Pulmonary artery endothelial cell (primary cell): ENCODE data around the gene MIEF2. TPM values are rescaled to one million over a fixed set of nuclear protein-coding genes. Genes with fewer than 3 reads are reported as not detected.
"Not testable (repeated sequence)": the region's sequence is repeated elsewhere in the genome, so short reads cannot be mapped to it uniquely, and the experiment has no call there.

ENCODE experiments used
- DNase-seq: peaks from one replicate; pipeline ENCODE4 v3.0.0-alpha.2; 2011; ENCODE audit warnings: low read depth, low spot score
- total RNA-seq: library from RNA; depleted of rRNA; stranded (reverse); fragments of >200 nt; gene quantifications from 2 replicates; pipeline ENCODE4 v1.2.3, GENCODE V29; 2014

The MIEF2 gene
- total RNA-seq, 1 donor from 2014 or later = 10.6 TPM

DNA sequence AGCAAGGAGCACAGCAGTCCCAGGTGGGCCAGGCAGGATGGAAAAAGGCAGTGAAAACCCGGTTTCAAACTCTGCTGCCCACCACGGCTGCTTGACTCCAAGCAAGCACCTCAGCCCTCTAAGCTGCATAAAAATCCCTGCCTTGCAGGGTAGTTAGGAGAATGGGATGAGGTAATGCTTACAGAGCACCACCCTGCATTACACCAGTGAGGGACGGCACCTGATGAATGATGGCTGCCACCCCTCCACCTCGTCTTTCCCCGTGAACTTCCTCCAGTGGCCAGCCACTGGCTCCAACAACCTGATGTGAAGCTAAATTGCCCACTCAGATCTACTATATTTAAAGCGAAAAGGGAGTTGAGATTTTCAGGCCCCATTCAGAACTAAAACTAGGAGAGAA lies 21.3 kb downstream of the MIEF2 start:
- no peak for DNase-seq

- no peak for DNase-seq
These were observed 24.8 kb downstream of the MIEF2 start for GRCh38 chr17:18285296-18285695.

GRCh38 chr17:18291718-18292540 lies 31.5 kb downstream of the MIEF2 start:
- no peak for DNase-seq

GRCh38 chr17:18298061-18298460 lies 37.6 kb downstream of the MIEF2 start:
- not testable (repeated sequence) for DNase-seq

DNA sequence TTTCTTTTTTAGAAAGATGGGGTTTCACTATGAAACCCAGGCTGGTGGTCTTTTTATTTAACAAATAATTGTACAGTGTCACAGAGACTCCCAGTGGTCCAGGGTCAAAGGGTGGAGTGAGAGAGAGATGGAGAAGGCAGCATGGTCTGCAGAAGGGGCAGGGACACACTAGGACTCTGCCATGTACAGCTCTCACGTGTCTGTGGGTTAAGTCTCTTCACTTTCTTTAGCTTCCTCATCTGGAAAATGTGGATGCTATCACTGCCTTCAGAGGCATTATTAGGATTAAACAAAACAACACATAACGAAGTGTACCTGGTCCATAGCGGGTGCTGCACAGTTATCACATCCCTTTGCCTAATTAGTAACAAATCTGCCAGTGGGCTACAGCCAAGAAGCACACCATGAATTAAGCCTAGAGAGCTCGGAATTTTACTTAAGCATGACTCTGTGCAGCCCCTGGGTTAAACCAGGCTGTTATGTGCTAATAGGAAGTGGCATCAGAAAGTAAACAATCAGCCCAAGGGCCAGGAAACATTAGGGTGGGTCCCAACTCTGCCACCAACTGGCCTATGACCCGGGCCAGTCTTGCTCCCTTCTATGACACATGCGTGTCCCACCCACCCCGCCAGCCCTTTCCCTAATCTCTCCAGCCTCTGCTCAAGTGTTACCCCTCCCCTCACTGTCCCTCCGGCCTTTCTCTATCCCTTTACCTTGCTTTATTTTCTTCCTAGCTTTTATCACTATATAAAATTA lies 40.4 kb downstream of the MIEF2 start:
- no peak for DNase-seq

DNA sequence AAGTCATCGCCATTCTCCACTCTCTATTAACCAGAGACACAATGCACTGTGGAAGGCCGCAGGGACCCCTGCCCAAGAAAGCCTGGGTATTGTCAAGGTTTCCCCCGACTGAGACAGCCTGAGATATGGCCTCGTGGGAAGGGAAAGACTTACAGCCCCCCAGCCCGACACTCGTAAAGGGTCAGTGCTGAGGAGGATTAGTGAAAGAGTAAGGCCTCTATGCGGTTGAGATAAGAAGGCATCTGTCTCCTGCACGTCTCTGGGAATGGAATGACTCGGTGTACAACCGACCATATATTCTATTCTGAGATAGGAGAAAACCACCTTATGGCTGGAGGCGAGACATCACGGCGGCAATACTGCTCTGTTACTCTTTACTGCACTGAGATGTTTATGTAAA lies 42.7 kb downstream of the MIEF2 start:
- not testable (repeated sequence) for DNase-seq

- no peak for DNase-seq
These were observed 48.7 kb downstream of the MIEF2 start for GRCh38 chr17:18309202-18309601.

DNA sequence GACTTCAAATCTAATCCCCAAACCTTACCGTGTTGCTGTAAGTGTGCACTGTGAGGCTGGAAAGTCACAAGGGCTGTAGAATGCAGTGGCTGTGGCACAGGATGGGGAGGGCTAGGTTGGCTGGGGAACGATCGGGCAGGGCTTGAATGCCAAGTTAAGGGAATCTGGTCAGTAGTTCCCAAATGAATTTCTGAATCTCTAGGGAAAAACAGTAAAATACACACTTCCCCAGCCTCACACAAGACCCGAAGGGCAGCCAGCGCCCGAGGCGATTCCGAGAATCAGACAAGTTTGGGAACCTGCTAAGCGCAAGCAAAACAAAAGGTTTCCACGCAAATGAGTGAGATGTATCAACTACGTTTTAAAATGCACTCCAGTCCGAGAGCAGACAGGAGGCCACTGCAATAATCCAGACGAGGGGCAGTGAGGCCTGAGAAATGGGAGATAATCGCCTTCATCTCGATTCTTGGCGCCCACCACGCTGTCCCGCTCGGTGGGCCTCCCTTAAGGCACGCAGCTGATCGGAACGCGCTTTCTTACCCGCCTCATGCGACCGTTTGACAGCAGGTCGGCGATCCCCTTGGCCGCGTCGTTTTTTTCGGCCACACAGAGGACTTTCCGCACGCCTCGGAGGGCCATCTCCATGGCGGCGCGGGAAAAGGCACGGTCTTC lies 53.7 kb downstream of the MIEF2 start:
- no peak for DNase-seq

DNA sequence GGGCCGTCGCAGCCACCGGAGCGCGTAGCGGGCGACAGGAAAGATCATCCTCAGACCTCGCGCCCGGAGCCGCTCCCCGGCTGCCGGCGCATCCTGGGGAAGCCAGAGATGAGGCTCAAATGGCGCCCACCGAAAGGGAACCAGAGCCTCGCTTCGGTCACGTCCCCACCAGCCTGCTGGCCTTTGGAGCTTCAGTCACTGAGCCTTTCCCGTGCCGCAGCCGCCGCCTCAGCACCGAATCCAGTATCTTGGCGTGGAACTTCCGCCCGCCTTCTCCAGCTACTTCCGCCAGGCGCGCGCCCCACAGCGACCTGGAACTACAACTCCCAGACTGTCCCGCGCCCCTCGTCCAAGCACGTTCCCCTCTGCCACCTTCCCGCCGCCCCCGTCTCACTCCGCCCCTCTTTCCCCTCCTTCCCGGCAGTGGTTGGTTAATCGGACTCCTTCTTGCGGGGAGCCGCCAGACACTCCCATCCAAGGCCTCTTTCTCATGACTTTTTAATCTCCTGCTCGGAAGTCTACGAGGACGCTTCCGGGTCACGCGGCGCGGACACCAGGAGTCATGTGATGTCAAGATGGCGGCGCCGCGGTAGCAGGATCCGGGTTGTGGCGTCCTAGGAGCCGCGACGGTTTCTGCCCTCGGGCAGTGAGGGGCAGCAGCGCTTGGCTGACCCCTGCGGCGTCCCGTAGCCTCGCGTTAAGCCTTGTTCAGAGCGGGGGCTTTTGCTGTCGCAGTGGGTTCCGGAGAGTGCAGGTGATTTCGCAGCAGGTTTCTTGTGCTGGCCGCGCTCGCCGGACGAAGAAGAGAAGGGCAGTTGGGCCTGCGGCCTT lies 54.5 kb downstream of the MIEF2 start, which contains the start of the genes SMCR8 and TOP3A:
SMCR8 (plus strand) TSS at position 563 of the 831 bp plus-strand sequence. CDS start 497 bp downstream, outside the sequence.
TOP3A (minus strand) TSS at position 264 of the 831 bp plus-strand sequence; CDS start at position 48, 216 bp downstream.
- peak; percentile 92 for DNase-seq

DNA sequence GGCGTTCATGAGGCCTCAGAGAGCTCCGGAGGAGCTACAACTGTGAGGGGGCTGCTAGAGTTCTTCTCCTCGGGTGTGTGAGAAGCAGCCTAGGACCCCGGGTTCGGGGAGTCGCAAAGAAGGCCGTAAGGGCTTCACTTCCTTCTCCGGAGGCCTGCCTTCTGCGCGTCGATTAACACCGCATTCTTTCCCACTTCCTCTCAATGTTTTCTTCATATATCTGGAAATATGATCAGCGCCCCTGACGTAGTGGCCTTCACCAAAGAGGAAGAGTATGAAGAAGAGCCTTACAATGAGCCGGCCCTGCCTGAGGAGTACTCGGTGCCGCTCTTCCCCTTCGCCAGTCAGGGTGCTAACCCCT lies 55.1 kb downstream of the MIEF2 start:
- no peak for DNase-seq

DNA sequence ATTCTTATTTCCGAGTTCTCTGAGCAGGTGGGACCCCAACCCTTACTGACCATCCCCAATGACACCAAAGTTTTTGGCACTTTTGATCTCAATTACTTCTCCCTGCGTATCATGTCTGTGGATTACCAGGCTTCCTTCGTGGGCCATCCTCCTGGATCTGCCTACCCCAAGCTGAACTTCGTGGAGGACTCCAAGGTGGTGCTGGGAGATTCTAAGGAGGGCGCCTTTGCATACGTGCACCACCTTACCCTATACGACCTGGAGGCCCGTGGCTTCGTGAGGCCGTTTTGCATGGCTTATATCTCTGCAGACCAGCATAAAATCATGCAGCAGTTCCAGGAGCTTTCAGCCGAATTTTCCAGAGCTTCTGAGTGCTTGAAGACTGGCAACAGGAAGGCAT lies 55.5 kb downstream of the MIEF2 start:
- DNase-seq = no peak

Other genes with a start within 250 kb of the MIEF2 start
- gene ATPAF2, start 221.5 kb upstream of the MIEF2 start, total RNA-seq = 21.2 and 23.3 TPM in 2 replicates
- gene GID4, start 221.3 kb upstream of the MIEF2 start, total RNA-seq = 6.1 and 7.9 TPM in 2 replicates
- gene DRG2, start 172.7 kb upstream of the MIEF2 start, total RNA-seq = 38.1 and 49.3 TPM in 2 replicates
- 0.07 and 0.20 TPM in 2 replicates for gene MYO15A, start 151.9 kb upstream of the MIEF2 start, total RNA-seq
- gene ALKBH5, start 76.8 kb upstream of the MIEF2 start, total RNA-seq = 97.3 and 132 TPM in 2 replicates
- gene LLGL1, start 35.0 kb upstream of the MIEF2 start, total RNA-seq = 35.4 and 36.4 TPM in 2 replicates
- gene FLII, start 1.9 kb upstream of the MIEF2 start, total RNA-seq = 515 and 631 TPM in 2 replicates
- 21.6 and 26.6 TPM in 2 replicates for gene TOP3A, start 54.3 kb downstream of the MIEF2 start, total RNA-seq
- gene SMCR8, start 54.6 kb downstream of the MIEF2 start, total RNA-seq = 17.8 and 20.0 TPM in 2 replicates
- gene SHMT1, start 102.9 kb downstream of the MIEF2 start, total RNA-seq = 15.4 and 20.4 TPM in 2 replicates
- gene EVPLL, start 117.1 kb downstream of the MIEF2 start, total RNA-seq = not detected in 2 replicates
- not detected in 2 replicates for gene LGALS9C, start 216.1 kb downstream of the MIEF2 start, total RNA-seq